H1 (cell line): Measurements from ENCODE around the gene C21orf91. TPM values are rescaled to one million over a fixed set of nuclear protein-coding genes. Genes with fewer than 3 reads are reported as not detected.

Experiments
- ATF2 ChIP-seq: IDR thresholded peaks from 2 replicates; pipeline ENCODE4 v1.6.1; 2012; ENCODE audit warnings: low read length, inconsistent platforms
- CHD7 ChIP-seq: fragments of 300-600 bp; sonication (generic); IDR thresholded peaks from 2 replicates; pipeline ENCODE4 v1.7.1; 2012; ENCODE audit warnings: low read length, moderate library complexity, mild to moderate bottlenecking, inconsistent platforms; ENCODE audit not compliant: insufficient replicate concordance
- polyA plus RNA-seq, 7 experiments: library from polyadenylated mRNA; depleted of rRNA in 3 of 7; stranded (reverse) in 5 of 7; unstranded in 2 of 7; fragments of >200 nt in 5 of 7; fragments of 200-250 nt in 2 of 7; gene quantifications; 1 replicate in 5 of 7; 2 replicates in 1 of 7; 4 replicates in 1 of 7; pipeline versions ENCODE4 v1.2.1 to v1.2.3, GENCODE V29; 2011 to 2013; ENCODE audit warnings: missing spikeins in 2 of 7, mixed read lengths in 2 of 7
- total RNA-seq: library from RNA; stranded (reverse); fragmentation: NEBNext Ultra II Directional; extraction: Animal tissue kit (Norgen Biotek cat#: 25700); gene quantifications from 2 replicates; pipeline ENCODE4 v1.2.1, GENCODE V29; 2021
- TF ChIP-seq, protein P1 (sequence below): IDR thresholded peaks from 2 replicates; pipeline ENCODE4 v1.6.1; 2011; ENCODE audit warnings: low read depth, mild to moderate bottlenecking, low read length; ENCODE audit not compliant: insufficient read depth
- TF ChIP-seq, protein P2 (sequence below): IDR thresholded peaks from 2 replicates; pipeline ENCODE4 v1.6.1; 2011; ENCODE audit warnings: low read length, improper control_type of control experiment

The C21orf91 gene
- total and polyA plus RNA-seq, 2 of the 8 experiments (the other 6 are each of a cell fraction or from before 2014, with no cell fraction given), result 4.9 to 33.6 TPM

- TF ChIP-seq CHD7 (no peak), ATF2 (no peak)
- TF ChIP-seq, protein P1, sequence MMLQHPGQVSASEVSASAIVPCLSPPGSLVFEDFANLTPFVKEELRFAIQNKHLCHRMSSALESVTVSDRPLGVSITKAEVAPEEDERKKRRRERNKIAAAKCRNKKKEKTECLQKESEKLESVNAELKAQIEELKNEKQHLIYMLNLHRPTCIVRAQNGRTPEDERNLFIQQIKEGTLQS, result no peak
- TF ChIP-seq, protein P2, sequence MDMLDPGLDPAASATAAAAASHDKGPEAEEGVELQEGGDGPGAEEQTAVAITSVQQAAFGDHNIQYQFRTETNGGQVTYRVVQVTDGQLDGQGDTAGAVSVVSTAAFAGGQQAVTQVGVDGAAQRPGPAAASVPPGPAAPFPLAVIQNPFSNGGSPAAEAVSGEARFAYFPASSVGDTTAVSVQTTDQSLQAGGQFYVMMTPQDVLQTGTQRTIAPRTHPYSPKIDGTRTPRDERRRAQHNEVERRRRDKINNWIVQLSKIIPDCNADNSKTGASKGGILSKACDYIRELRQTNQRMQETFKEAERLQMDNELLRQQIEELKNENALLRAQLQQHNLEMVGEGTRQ, result no peak
Observed at GRCh38 chr21:17752171-17752570, 67.0 kb downstream of the C21orf91 start (continued).
